ENCODE results near the gene C3.
"Not testable (repeated sequence)": the region's sequence is repeated elsewhere in the genome, so short reads cannot be mapped to it uniquely, and the experiment has no call there.

The C3 gene

DNA sequence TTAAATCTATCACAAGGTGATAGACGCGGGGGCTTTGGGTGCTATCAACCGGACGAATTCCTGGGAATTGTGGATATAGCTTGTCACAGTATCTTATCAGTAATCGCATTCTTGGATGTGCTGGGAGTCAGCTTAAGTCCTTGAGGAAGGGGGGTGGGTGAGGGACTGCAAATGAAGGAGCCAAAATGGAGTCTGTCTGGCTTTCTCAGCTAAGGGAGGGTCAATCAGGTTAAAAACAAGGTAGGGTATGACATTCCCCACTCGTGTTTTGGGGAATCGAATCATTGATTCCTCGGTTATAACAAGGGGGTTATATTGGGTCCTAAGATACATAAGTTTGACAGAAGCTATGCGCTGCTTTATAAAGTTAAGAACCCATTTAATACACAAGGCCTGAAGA, 64.1 kb downstream of the C3 start:
- DNase-seq = not testable (repeated sequence)

DNA sequence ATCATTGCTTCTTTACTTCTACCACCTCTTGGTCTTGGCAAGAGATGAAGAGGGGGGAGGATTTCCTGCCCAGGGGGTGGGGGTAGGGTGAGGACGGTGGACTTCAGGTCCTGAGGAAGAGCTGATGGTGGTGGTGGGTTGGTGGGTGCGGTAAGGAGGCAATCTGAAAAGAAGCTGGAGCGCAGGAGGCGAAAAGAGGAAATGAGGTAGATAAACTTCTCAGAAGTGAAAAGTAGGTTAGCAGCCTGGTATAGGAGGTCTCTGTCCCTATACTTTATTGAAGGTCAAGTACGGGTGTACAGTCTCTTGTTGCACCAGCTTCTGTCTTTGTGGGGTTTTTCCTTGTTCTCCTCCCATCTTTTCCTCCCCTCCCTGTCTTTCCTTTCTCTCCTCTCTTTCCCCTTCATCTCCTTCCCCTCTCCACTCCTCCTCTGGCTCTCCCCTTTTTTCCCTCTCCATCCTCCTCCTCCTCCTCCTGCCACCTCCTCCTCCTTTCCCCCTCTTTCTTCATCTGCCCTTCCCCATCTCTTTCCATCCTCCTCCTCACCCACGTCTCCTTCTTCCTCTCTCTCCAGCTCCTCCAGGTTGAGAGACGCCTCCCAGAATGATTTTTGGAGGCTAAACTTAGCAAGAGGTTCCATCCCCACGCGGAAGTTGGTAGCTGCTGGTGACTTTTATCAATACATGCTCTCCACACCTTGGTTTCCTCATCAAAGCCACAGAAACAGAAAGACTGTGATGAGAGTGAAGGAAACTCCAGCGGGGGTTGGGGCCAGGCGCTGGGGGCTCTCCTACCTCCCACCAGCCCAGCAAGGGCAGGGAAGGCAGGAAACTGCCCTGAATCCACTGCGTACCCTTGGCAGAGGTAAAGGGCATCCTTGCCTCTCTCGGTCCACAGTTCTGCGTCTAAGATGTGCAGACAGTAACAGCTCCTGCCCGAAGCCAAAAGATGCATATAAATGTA, 65.8 kb downstream of the C3 start:
- DNase-seq = peak; percentile 18

DNA sequence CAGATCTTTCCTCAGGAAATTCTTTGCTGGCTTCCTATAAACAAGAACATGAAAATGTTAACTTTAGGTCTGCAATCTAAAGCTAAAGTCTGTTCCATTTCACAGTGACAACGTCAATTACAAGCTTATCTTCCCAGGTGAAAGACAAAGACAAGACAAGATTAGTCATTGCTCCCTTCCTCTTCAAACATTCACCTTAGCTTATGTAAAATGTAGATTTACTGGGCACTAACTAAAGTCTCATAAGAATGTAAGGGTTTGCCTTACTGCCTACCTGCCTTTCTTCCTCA, 67.7 kb downstream of the C3 start:
- no peak for DNase-seq

DNA sequence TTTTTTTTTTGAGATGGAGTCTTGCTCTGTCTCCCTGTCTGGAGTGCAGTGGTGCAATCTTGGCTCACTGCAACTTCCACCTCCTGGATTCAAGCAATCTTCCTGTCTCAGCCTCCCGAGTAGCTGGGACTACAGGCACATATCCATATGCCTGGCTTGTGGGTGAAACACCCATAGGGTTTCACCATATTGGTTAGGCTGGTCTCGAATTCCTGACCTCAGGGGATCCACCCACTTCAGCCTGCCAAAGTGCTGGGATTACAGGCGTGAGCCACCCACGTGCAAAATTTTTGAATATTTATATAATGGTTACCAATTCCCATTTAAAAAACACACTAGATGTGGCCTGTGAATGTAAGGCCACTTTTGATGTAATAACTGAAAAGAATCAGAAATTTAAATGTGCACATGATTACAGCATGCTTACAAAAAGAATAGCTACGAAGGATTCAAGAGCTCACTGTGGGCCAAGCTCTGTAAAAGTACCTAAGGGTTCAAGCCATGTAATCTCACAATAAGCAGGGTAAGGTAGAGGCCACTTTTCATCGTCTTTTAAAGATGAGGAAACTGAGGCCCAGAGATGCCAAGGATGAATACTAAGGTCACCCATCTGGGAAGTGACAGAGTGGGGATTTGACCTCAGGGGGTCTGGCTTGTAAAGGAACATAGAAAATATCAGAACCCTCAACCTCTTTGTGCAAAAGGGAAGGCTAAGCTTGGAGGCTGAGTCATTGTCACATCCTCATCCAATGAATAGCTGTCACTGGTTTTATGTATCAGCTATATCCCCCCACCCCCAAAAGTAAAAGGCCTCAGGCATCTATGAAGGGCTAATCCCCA, 68.3 kb downstream of the C3 start:
- DNase-seq = no peak

DNA sequence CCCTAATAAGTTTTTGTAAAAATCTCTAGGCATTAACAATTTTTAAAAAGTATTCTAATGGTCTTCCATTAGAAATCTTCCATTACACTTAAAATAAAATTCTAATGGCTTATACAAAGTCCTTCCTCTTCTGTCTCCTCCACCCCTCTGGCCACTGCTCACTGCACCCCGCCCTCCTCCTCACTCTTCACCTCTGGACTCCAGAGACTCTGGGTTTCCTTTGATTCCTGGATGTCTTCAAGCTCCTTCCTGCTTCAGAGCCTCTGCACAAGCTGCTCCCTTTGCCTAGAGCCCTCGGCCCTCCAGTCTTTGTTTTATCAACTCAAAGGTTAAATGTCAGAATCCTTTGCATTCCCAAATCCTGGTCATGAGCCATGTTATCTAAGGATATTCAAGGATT, 71.3 kb downstream of the C3 start:
- no peak for DNase-seq

DNA sequence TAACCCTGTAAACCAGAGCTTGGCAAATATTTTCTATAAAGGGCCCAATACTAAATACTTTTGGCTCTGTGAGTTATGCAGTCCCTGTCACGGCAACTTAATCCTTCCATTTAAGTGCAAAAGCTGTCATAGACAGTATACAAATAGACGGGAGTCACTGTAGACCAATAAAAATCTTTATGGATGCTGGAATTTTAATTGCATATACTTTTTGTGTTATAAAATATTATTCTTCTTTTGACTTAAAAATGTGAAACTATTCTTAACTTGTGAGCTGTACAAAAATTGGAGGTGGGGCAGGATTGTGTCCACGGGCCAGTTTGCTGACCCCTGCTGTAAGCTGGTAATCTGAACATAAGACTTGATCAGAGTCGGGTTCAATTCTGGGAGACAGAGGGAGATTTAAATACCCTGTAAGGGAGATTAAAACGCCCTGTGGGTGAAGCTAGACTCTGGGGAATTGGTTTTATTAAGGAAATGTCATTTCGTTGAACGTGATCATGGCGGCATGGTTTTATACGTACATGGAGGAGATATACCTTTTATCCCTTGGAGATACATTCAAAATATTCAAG, 72.2 kb downstream of the C3 start:
- no peak for DNase-seq

DNA sequence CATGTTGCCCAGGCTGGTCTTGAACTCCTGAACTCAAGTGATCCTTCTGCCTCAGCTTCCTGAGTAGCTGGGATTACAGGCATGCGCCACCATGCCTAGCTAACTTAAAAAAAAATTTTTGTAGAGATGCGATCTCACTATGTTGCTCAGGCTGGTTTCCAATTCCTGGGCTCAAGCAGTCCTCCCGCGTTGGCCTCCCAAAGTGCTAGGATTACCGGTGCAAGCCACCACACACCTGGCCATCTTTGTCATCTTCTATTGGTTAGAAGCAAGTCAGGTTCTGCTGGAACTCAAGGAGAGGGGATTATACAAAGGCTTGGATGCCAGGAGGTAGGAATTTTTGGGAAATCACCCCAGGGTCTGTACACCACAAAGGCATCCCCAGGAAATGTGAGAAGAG, 75.7 kb downstream of the C3 start:
- no peak for DNase-seq

DNA sequence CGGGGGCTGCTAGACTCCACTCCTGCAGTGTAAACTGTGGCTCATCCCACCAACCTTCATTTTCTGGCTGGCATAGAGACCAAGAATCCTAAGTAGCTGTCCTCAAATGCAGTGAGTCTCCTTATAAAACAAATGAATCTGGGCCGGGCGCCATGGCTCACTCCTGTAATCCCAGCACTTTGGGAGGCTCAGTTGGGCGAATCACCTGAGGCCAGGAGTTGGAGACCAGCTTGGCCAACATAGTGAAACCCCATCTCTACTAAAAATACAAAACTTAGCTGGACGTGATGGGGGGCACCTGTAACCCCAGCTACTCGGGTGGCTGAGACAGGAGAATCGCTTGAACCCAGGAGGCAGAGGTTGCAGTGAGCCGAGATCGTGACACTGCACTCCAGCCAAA, 80.1 kb downstream of the C3 start:
- DNase-seq = not testable (repeated sequence)

DNA sequence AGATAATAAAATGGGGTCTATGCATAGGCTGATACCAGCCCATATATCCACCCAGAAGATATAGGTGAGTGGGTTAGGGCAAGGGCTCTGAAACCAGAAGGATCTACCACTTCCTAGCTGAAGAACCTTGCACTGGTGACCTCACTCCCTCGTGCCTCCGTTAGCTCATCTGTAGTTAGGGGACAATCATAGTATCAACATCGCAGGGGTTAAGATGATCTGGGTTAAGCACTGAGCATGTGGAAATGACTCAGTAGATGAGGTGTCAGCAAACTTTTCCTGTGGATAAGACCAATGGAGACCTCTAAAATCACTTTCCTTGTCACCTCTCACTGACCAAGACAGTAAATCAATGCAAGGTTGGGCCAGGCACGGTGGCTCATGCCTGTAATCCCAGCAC, 81.0 kb downstream of the C3 start:
- DNase-seq = no peak

DNA sequence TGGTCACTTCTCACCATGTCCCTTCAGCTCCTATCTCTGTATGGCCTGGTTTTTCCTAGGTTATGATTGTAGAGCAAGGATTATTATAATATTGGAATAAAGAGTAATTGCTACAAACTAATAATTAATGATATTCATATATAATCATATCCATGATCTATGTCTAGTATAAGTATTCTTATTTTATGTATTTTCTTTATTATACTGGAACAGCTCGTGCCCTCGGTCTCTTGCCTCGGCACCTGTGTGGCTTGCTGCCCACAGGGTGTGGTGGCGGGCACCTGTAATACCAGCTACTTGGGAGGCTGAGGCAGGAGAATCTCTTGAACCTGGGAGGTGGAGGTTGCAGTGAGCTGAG, 87.0 kb downstream of the C3 start:
- DNase-seq = not testable (repeated sequence)

DNA sequence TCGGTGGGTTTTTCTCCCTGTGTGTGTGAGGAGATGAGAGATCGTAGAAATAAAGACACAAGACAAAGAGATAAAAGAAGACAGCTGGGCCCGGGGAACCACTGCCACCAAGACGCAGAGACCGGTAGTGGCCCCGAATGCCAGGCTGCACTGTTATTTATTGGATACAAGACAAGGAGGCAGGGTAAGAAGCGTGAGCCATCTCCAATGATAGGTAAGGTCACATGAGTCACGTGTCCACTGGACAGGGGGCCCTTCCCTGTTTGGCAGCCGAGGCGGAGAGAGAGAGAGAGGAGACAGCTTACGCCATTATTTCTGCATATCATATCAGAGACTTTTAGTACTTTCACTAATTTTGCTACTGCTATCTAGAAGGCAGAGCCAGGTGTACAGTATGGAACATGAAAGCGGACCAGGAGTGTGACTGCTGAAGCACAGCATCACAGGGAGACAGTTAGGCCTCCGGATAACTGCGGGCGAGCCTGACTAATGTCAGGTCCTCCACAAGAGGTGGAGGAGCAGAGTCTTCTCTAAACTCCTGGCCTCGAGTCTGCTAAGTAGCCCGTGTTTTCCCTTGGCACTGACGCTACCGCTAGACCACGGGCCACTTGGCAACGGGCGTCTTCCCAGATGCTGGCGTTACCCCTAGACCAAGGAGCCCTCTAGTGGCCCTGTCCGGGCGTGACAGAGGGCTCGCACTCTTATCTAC, 87.5 kb downstream of the C3 start:
- not testable (repeated sequence) for DNase-seq

DNA sequence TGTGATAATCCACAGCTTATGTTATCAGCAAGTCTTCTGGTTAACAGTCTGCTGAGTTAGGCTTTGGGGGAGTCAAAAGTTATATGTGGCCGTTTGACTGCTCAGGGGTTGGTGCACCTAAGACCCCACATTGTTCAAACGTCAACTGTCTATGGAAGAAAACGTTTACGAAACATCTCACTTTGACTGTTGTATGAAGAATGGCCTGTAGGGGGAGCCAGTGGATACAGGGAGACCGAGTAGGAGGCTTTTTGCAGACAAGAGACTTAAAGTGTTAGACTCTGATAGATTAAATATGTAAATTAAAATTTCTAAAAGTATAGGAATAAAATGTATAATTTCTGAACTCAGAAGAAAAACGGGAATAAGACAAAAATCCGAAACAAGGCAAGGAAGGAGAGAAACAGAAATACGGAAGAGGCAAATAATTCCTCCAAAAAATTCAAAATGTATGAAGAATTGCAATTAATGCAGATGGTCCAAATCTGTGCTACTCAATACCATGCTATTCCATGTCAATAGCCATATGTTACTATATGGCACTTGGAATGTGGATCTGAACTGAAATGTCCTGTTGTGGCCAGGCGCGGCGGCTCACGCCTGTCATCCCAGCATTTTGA, 88.3 kb downstream of the C3 start:
- peak; percentile 79 for DNase-seq

Measured in T-helper 9 cell (primary cell).